Ectodermal cell (in vitro differentiated cells): ENCODE measurements around the gene CENPM.

Experiments
- H3K27ac ChIP-seq: 2 replicates; pipeline ENCODE4 v1.7.0; 2013; ENCODE audit warnings: mild to moderate bottlenecking, low read depth, low read length; ENCODE audit not compliant: insufficient read depth, poor library complexity, severe bottlenecking
- H3K27me3 ChIP-seq: 2 replicates; pipeline ENCODE4 v1.7.0; 2013; ENCODE audit warnings: mild to moderate bottlenecking, low read length; ENCODE audit not compliant: insufficient read depth, control insufficient read depth, poor library complexity, severe bottlenecking
- H3K36me3 ChIP-seq: one replicate; pipeline ENCODE4 v1.7.0; 2013; ENCODE audit warnings: low read length; ENCODE audit not compliant: control insufficient read depth, insufficient read depth
- H3K4me1 ChIP-seq: one replicate; pipeline ENCODE4 v1.7.0; 2013; ENCODE audit warnings: low read length; ENCODE audit not compliant: control insufficient read depth, insufficient read depth
- H3K4me3 ChIP-seq: 2 replicates; pipeline ENCODE4 v1.7.0; 2013; ENCODE audit warnings: low read depth, low read length, control low read depth; ENCODE audit not compliant: insufficient read depth
- H3K9me3 ChIP-seq: 2 replicates; pipeline ENCODE4 v1.7.0; 2013; ENCODE audit warnings: mild to moderate bottlenecking, low read length, moderate library complexity; ENCODE audit not compliant: control insufficient read depth
- WGBS, 2 experiments: methylation state at CpG; one replicate each; pipeline ENCODE4 v1.1.7; 2013; ENCODE audit warnings: missing lambda C conversion rate in 2 of 2; 5-methylcytosine and 5-hydroxymethylcytosine counted together

CENPM gene

DNA sequence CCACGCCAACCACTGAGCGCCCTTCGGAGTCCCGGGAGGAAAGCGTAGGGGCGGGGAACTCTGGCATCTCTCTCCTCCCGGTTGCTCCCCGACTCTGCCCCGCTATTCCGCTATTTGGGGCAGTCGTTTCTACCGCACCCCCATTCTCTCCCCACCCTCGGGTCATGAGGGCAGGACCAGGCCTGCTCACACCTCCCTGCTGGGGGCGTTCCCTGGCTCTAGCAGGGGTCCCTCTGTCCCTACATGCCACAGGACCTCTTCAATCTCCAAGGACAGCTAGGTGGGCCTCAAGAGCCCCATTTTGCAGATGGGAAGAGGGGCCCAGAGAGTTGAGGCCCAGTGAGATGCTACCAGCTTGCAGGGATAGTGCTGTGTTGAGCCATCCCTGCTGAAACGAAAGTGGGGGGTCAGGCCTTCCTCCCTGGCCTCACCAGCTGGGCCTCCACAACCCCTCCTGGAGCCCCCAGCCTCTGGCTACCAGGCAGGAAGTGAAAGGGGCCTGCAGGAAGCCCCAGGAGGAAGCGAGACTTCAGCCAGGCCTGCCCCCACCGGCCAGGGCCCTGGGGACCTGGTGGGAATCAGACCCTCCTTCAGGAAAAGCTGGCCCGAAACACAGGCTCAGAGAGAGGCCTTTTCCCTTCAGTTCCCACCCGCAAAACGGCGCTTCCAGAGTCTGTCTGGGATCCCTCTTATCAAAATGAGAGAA, 26.5 kb downstream of the CENPM start:
- no peaks in the 10 kb centered on the region for H3K9me3 ChIP-seq
- H3K27me3 ChIP-seq = peaks cover 91% of the 10 kb centered on the region
- 67 to 72% methylated on average over 21 of the region's 21 CpGs for WGBS, 2 experiments
- H3K36me3 ChIP-seq = no peaks in the 10 kb centered on the region
- H3K4me3 ChIP-seq = no peak overlapping the region
- no peak overlapping the region for H3K27ac ChIP-seq
- H3K4me1 ChIP-seq = peaks cover 4% of the 10 kb centered on the region

- Histone ChIP-seq H3K27ac (no peak overlapping the region), H3K36me3 (no peaks in the 10 kb centered on the region), H3K4me3 (no peak overlapping the region), H3K27me3 (peaks cover 91% of the 10 kb centered on the region), H3K9me3 (no peaks in the 10 kb centered on the region), H3K4me1 (no peaks in the 10 kb centered on the region)
- 8 to 9% methylated on average over 62 of the region's 62 CpGs for WGBS, 2 experiments
These were observed 27.4 kb downstream of the CENPM start for GRCh38 chr22:41919357-41920224.

DNA sequence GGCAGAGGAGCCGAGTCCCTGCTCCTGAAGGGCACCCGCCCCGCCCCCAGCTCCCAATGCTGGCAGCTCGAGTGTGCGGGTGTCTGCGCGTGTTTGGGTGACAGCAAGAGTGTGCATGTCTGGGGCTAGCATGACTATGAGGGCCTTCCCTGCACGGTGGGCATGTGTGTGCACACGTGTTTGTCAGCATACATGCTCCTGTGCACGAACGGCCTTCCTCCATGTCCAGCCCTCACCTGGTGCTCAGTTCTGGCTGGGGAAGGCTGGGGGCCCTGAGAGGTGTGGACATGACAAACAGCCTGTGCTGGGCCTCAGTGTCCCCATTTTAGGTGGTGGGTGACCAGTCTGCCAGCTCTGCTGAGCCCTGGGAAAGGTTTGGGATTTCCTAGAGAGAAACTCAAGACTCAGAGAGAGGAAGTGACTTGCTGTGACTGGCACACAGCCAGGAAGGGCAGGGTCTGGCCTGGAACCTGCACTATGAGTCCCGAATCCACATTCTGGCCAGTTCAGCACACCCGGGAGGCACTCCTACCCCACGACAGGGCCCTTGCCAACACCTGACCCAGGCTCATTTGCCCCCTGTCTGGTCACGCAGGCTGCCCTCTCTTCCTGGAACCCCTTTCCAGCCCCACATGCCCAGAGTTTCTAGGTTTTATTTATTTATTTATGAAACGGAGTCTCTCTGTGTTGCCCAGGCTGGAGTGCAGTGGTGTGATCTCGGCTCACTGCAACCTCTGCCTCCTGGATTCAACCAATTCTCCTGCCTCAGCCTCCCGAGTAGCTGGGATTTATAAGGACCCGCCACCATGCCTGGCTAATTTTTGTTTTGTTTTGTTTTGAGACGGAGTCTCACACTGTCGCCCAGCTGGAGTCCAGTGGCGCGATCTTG, 28.8 kb downstream of the CENPM start:
- Histone ChIP-seq H3K4me1 (no peaks in the 10 kb centered on the region), H3K4me3 (no peak overlapping the region), H3K27me3 (peaks cover 92% of the 10 kb centered on the region), H3K27ac (no peak overlapping the region), H3K9me3 (no peaks in the 10 kb centered on the region), H3K36me3 (no peaks in the 10 kb centered on the region)
- 87 to 88% methylated on average over 23 of the region's 23 CpGs for WGBS, 2 experiments

GRCh38 chr22:41917375-41917902, 29.5 kb downstream of the CENPM start:
- no peaks in the 10 kb centered on the region for H3K9me3 ChIP-seq
- 79 to 85% methylated on average over 11 of the region's 11 CpGs for WGBS, 2 experiments
- H3K4me3 ChIP-seq = no peak overlapping the region
- H3K4me1 ChIP-seq = no peaks in the 10 kb centered on the region
- no peak overlapping the region for H3K27ac ChIP-seq
- peaks cover 94% of the 10 kb centered on the region for H3K27me3 ChIP-seq
- no peaks in the 10 kb centered on the region for H3K36me3 ChIP-seq

- Histone ChIP-seq H3K4me1 (no peaks in the 10 kb centered on the region), H3K27ac (no peak overlapping the region), H3K36me3 (no peaks in the 10 kb centered on the region), H3K4me3 (no peak overlapping the region), H3K9me3 (no peaks in the 10 kb centered on the region), H3K27me3 (peaks cover 95% of the 10 kb centered on the region)
- 56 to 60% methylated on average over 10 of the region's 10 CpGs for WGBS, 2 experiments
These were observed 30.1 kb downstream of the CENPM start for GRCh38 chr22:41916745-41917358.

GRCh38 chr22:41915786-41916493, 31.0 kb downstream of the CENPM start:
- H3K27ac ChIP-seq = no peak overlapping the region
- H3K27me3 ChIP-seq = peaks cover 100% of the 10 kb centered on the region
- no peak overlapping the region for H3K4me3 ChIP-seq
- WGBS, 2 experiments = 29 to 30% methylated on average over 11 of the region's 11 CpGs
- no peaks in the 10 kb centered on the region for H3K36me3 ChIP-seq
- peaks cover 4% of the 10 kb centered on the region for H3K4me1 ChIP-seq
- no peaks in the 10 kb centered on the region for H3K9me3 ChIP-seq

GRCh38 chr22:41915035-41915785, 31.7 kb downstream of the CENPM start, which contains the start of gene SHISA8:
SHISA8 (minus strand) TSS chr22:41915074; CDS start chr22:41914667, 407 bp downstream.
- WGBS, 2 experiments = 4 to 5% methylated on average over 63 of the region's 63 CpGs

GRCh38 chr22:41914611-41915034, 32.3 kb downstream of the CENPM start:
- peaks cover 8% of the 10 kb centered on the region for H3K4me1 ChIP-seq
- H3K27ac ChIP-seq = no peak overlapping the region
- H3K27me3 ChIP-seq = peaks cover 100% of the 10 kb centered on the region
- no peak overlapping the region for H3K4me3 ChIP-seq
- 1 to 2% methylated on average over 67 of the region's 67 CpGs for WGBS, 2 experiments
- no peaks in the 10 kb centered on the region for H3K36me3 ChIP-seq
- H3K9me3 ChIP-seq = no peaks in the 10 kb centered on the region

More at GRCh38 chr22:41915035-41915785, 31.7 kb downstream of the CENPM start, which contains the start of gene SHISA8:
- Histone ChIP-seq H3K27ac (no peak within 1 kb of the TSS), H3K9me3 (no peaks in the 10 kb centered on the region), H3K4me3 (no peak within 1 kb of the TSS), H3K4me1 (peaks cover 8% of the 10 kb centered on the region), H3K27me3 (peaks cover 100% of the 10 kb centered on the region), H3K36me3 (no peaks in the 10 kb centered on the region)
